ENCODE results near the gene B3GAT3.

The B3GAT3 gene

GRCh38 chr11:62604460-62605120, 17.2 kb downstream of the B3GAT3 start:
- in situ Hi-C loops (cut with HindIII; ENCODE audit: low sequenced_read_pairs) = no loop called here
- TF ChIP-seq, protein P1, sequence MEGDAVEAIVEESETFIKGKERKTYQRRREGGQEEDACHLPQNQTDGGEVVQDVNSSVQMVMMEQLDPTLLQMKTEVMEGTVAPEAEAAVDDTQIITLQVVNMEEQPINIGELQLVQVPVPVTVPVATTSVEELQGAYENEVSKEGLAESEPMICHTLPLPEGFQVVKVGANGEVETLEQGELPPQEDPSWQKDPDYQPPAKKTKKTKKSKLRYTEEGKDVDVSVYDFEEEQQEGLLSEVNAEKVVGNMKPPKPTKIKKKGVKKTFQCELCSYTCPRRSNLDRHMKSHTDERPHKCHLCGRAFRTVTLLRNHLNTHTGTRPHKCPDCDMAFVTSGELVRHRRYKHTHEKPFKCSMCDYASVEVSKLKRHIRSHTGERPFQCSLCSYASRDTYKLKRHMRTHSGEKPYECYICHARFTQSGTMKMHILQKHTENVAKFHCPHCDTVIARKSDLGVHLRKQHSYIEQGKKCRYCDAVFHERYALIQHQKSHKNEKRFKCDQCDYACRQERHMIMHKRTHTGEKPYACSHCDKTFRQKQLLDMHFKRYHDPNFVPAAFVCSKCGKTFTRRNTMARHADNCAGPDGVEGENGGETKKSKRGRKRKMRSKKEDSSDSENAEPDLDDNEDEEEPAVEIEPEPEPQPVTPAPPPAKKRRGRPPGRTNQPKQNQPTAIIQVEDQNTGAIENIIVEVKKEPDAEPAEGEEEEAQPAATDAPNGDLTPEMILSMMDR (IDR thresholded peaks at IDR 0.05; ENCODE audit: low read depth, low read length, missing control alignments) = no peak
- DNase-seq (ENCODE audit: low read depth) = no peak
- H3K4me3 ChIP-seq (ENCODE audit: low read depth, low read length) = no peak overlapping the region

- H3K4me3 ChIP-seq (ENCODE audit: low read depth, low read length) = no peak overlapping the region
- TF ChIP-seq, protein P1 (IDR thresholded peaks at IDR 0.05; ENCODE audit: low read depth, low read length, missing control alignments) = no peak
- in situ Hi-C loops (cut with HindIII; ENCODE audit: low sequenced_read_pairs) = no loop called here
- no peak for DNase-seq (ENCODE audit: low read depth)
These were observed 17.9 kb downstream of the B3GAT3 start for GRCh38 chr11:62603776-62604299.

DNA sequence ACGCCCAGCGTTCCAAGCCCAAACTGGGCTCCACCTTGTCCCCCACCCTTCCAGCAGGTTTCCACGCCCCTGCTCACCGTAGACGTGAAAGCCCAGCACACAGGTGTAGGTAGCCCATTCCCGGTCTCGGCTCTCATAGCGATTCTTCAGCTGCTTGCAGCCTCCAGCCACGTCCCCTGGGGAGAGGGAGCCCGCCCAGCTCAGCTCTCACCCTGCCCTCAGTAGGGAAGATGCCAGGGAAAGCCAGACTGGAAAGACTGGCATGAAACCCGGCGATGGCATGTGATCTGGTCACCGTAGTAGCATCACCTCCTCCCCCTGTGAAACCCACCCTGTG, 18.7 kb downstream of the B3GAT3 start:
- H3K4me3 ChIP-seq (ENCODE audit: low read depth, low read length) = peak overlapping the region; percentile 77
- TF ChIP-seq, protein P1 (IDR thresholded peaks at IDR 0.05; ENCODE audit: low read depth, low read length, missing control alignments) = no peak
- no peak for DNase-seq (ENCODE audit: low read depth)
- in situ Hi-C loops (cut with HindIII; ENCODE audit: low sequenced_read_pairs) = no loop called here

- no peak for DNase-seq (ENCODE audit: low read depth)
- peak overlapping the region; percentile 77 for H3K4me3 ChIP-seq (ENCODE audit: low read depth, low read length)
- TF ChIP-seq, protein P1 (IDR thresholded peaks at IDR 0.05; ENCODE audit: low read depth, low read length, missing control alignments) = no peak
- in situ Hi-C loops (cut with HindIII; ENCODE audit: low sequenced_read_pairs) = no loop called here
These were observed 19.4 kb downstream of the B3GAT3 start for GRCh38 chr11:62602141-62603071.

- H3K4me3 ChIP-seq (ENCODE audit: low read depth, low read length) = peak within 1 kb of the TSS; percentile 77
- DNase-seq (ENCODE audit: low read depth) = peak; percentile 96
- in situ Hi-C loops (cut with HindIII; ENCODE audit: low sequenced_read_pairs) = no loop called here
- TF ChIP-seq, protein P1 (IDR thresholded peaks at IDR 0.05; ENCODE audit: low read depth, low read length, missing control alignments) = no peak
These were observed 20.2 kb downstream of the B3GAT3 start, which contains the start of gene MTA2 for GRCh38 chr11:62601372-62602140. Gene MTA2, minus strand, starts transcription at chr11:62601865. Its CDS starts 415 bp downstream, at chr11:62601450.

DNA sequence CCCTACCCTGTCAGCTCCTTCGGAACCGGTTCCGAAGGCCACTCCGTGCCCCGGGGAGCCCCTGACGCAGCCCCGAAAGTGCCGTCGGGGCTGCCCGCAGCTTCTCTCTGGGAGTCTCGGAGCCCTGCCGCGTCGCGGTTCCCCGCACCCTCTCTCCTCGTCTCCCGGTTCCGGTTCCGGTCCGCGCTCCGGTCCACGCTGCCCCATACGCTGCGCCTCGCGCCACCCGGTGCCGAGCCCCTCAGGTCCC, 20.7 kb downstream of the B3GAT3 start:
- peak overlapping the region; percentile 77 for H3K4me3 ChIP-seq (ENCODE audit: low read depth, low read length)
- no peak for DNase-seq (ENCODE audit: low read depth)
- in situ Hi-C loops (cut with HindIII; ENCODE audit: low sequenced_read_pairs) = no loop called here
- TF ChIP-seq, protein P1 (IDR thresholded peaks at IDR 0.05; ENCODE audit: low read depth, low read length, missing control alignments) = no peak

Data from astrocyte of the cerebellum (primary cell).